Bronchial epithelial cell (primary cell): ENCODE data around the gene PARD6G. TPM values are rescaled to one million over a fixed set of nuclear protein-coding genes. Genes with fewer than 3 reads are reported as not detected.
"Not testable (repeated sequence)": the region's sequence is repeated elsewhere in the genome, so short reads cannot be mapped to it uniquely, and the experiment has no call there.

Experiments
- DNase-seq: peaks from one replicate; pipeline ENCODE4 v3.0.0-alpha.2; 2010; ENCODE audit warnings: low read depth
- FAIRE-seq: peaks from 2 replicates; lab custom pipeline; 2011; peaks lifted over from hg19 to GRCh38; lab: Jason Lieb, UNC
- H3K27me3 ChIP-seq: 2 replicates; pipeline ENCODE4 v1.5.1; 2011; ENCODE audit warnings: low read length; ENCODE audit not compliant: control insufficient read depth, insufficient read depth
- H3K36me3 ChIP-seq: 2 replicates; pipeline ENCODE4 v1.5.1; 2011; ENCODE audit warnings: low read length; ENCODE audit not compliant: control insufficient read depth, insufficient read depth
- H3K4me3 ChIP-seq: 2 replicates; pipeline ENCODE4 v1.5.1; 2011; ENCODE audit warnings: mild to moderate bottlenecking, low read depth, low read length, control low read depth
- CTCF ChIP-seq: IDR thresholded peaks from 2 replicates; pipeline ENCODE4 v1.5.1; 2011; ENCODE audit warnings: mild to moderate bottlenecking, moderate library complexity, low read length, control low read depth, inconsistent platforms; ENCODE audit not compliant: insufficient read depth, severe bottlenecking
- total RNA-seq: library from RNA; depleted of rRNA; stranded (reverse); fragments of >200 nt; gene quantifications from 2 replicates; pipeline ENCODE4 v1.2.1, GENCODE V29; 2014

The PARD6G gene
- total RNA-seq, 1 donor from 2014 or later = 13.2 TPM

DNA sequence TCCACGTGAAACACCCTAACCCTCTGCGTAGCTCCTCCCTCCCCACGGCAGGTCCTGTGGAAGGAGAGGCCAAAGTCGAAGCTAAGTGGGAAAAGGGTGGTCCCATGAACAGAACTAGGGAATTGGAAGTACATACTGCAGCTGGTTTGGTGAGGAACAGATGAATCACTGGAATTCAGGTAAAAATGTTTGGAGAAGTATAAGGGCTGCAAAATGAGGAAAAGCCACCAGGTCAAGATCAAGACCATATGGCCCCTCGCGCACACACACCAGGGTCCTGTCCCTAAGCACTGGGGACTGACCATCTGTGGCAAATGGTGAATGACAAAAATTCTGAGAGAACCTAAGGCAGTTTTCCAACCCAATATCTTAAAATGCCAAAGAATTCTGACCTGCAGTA lies 3.1 kb downstream of the PARD6G start:
- Histone ChIP-seq H3K27me3 (no peaks in the 10 kb centered on the region), H3K36me3 (peaks cover 7% of the 10 kb centered on the region), H3K4me3 (no peak overlapping the region)
- FAIRE-seq = no peak
- no peak for DNase-seq
- no peak for TF ChIP-seq CTCF

GRCh38 chr18:80243204-80243603 lies 4.1 kb downstream of the PARD6G start:
- no peak for FAIRE-seq
- Histone ChIP-seq H3K27me3 (no peaks in the 10 kb centered on the region), H3K36me3 (peaks cover 7% of the 10 kb centered on the region), H3K4me3 (no peak overlapping the region)
- no peak for DNase-seq
- no peak for TF ChIP-seq CTCF

GRCh38 chr18:80241919-80242777 lies 5.2 kb downstream of the PARD6G start:
- Histone ChIP-seq H3K36me3 (peaks cover 7% of the 10 kb centered on the region), H3K4me3 (no peak overlapping the region), H3K27me3 (no peaks in the 10 kb centered on the region)
- DNase-seq = peak; percentile 77
- peak; percentile 91 for FAIRE-seq
- no peak for TF ChIP-seq CTCF

DNA sequence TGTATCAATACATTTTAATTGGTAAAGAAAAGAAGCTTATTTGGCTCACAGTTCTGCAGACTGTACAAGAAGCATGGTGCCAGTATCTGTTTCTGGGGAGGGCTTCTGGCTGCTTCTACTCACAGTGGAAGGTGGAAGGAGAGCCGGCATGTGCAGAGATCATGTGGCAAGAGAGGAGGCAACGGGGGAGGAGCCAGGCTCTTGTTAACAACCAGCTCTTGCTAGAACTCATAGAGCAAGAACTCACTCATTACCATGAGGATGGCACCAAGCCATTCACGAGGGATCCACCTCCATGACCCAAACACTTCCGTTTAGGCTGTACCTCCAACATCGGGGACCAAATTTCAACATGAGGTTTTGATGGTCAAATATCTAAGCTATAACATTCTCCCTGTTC lies 7.5 kb downstream of the PARD6G start:
- Histone ChIP-seq H3K4me3 (no peak overlapping the region), H3K36me3 (peaks cover 5% of the 10 kb centered on the region), H3K27me3 (no peaks in the 10 kb centered on the region)
- FAIRE-seq (no peak), DNase-seq (no peak)
- TF ChIP-seq CTCF = no peak

- FAIRE-seq (no peak), DNase-seq (no peak)
- Histone ChIP-seq H3K27me3 (no peaks in the 10 kb centered on the region), H3K36me3 (peaks cover 2% of the 10 kb centered on the region), H3K4me3 (no peak overlapping the region)
- TF ChIP-seq CTCF = no peak
Observed at GRCh38 chr18:80238651-80239260, 8.6 kb downstream of the PARD6G start.

DNA sequence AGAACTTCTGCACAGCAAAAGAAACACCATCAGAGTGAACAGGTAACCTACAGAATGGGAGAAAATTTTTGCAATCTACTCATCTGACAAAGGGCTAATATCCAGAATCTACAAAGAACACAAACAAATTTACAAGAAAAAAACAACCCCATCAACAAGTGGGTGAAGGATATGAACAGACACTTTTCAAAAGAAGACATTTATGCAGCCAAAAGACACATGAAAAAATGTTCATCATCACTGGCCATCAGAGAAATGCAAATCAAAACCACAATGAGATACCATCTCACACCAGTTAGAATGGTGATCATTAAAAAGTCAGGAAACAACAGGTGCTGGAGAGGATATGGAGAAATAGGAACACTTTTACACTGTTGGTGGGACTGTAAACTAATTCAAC lies 9.8 kb downstream of the PARD6G start:
- not testable (repeated sequence) for H3K36me3 ChIP-seq, DNase-seq, FAIRE-seq, H3K4me3 ChIP-seq, H3K27me3 ChIP-seq
